PC-3 (cell line): ENCODE data around the gene JPH3. TPM values are rescaled to one million over a fixed set of nuclear protein-coding genes. Genes with fewer than 3 reads are reported as not detected.

ENCODE experiments used
- ATAC-seq: fragments of 200-7000 bp; cut with Tn5 transposase; 2 replicates; pipeline ENCODE4 v1.9.1; 2020; ENCODE audit warnings: mild to moderate bottlenecking, moderate library complexity
- BruUV-seq: library from RNA; stranded (reverse); fragments of 400-500 nt; replicated peaks from 2 replicates; lab custom pipeline; 2021; lab: Mats Ljungman, UMichigan
- CTCF ChIA-PET: fragments of 300-600 bp; sonication (Branson Sonifier 250); formaldehyde crosslinking; loops from one replicate; lab custom pipeline; 2022; ENCODE audit warnings: antibody characterized with exemption; lab: Charles Lee
- POLR2A ChIA-PET: fragments of 300-600 bp; sonication (Branson Sonifier 250); formaldehyde crosslinking; loops from one replicate; lab custom pipeline; 2022; ENCODE audit warnings: antibody characterized with exemption; ENCODE audit not compliant: unreplicated experiment; lab: Charles Lee
- DNase-seq: peaks from one replicate; pipeline ENCODE4 v3.0.0-alpha.2; 2015
- H2AFZ ChIP-seq: fragments of 300-600 bp; sonication (generic); 2 replicates; pipeline ENCODE4 v1.6.0; 2016; ENCODE audit warnings: antibody characterized with exemption, low read length
- H3F3A ChIP-seq: fragments of 300-600 bp; sonication (generic); one replicate; pipeline ENCODE4 v1.6.0; 2017; ENCODE audit warnings: antibody characterized with exemption, low read length, control low read depth, mild to moderate bottlenecking; ENCODE audit not compliant: unreplicated experiment
- H3K27ac ChIP-seq: fragments of 300-600 bp; sonication (generic); 2 replicates; pipeline ENCODE4 v1.5.1; 2016; ENCODE audit warnings: mild to moderate bottlenecking, low read length
- H3K27me3 ChIP-seq: fragments of 300-600 bp; sonication (generic); 2 replicates; pipeline ENCODE4 v1.6.1; 2016; ENCODE audit warnings: low read length, mixed read lengths
- H3K36me3 ChIP-seq: fragments of 300-600 bp; sonication (generic); 2 replicates; pipeline ENCODE4 v1.6.1; 2016; ENCODE audit warnings: low read depth, mixed run types, low read length, mixed read lengths
- H3K4me1 ChIP-seq: fragments of 300-600 bp; sonication (generic); 2 replicates; pipeline ENCODE4 v1.5.1; 2016; ENCODE audit warnings: low read length; ENCODE audit not compliant: insufficient read depth
- H3K4me2 ChIP-seq: fragments of 300-600 bp; sonication (generic); 2 replicates; pipeline ENCODE4 v1.6.0; 2016; ENCODE audit warnings: low read length
- H3K4me3 ChIP-seq: fragments of 300-600 bp; sonication (generic); 2 replicates; pipeline ENCODE4 v1.5.1; 2016; ENCODE audit warnings: mild to moderate bottlenecking, low read length, mixed read lengths
- H3K79me2 ChIP-seq: fragments of 300-600 bp; sonication (generic); 2 replicates; pipeline ENCODE4 v1.6.1; 2017; ENCODE audit warnings: low read length, mixed read lengths
- H3K9ac ChIP-seq: fragments of 300-600 bp; sonication (generic); 2 replicates; pipeline ENCODE4 v1.6.0; 2016; ENCODE audit warnings: mild to moderate bottlenecking, low read length
- H3K9me2 ChIP-seq: fragments of 300-600 bp; sonication (generic); replicated peaks from 2 replicates; pipeline ENCODE4 v1.6.1; 2016; ENCODE audit warnings: mixed run types, low read length, mixed read lengths
- H3K9me3 ChIP-seq: fragments of 300-600 bp; sonication (generic); 2 replicates; pipeline ENCODE4 v1.6.1; 2016; ENCODE audit warnings: low read length, mixed read lengths
- H4K20me1 ChIP-seq: fragments of 300-600 bp; sonication (generic); 2 replicates; pipeline ENCODE4 v1.6.1; 2016; ENCODE audit warnings: low read length, mixed read lengths
- CTCF ChIP-seq: fragments of 300-600 bp; sonication (generic); conservative IDR thresholded peaks from 2 replicates; pipeline ENCODE4 v1.5.1; 2017; ENCODE audit warnings: antibody characterized with exemption, low read depth, mild to moderate bottlenecking, low read length
- EZH2 ChIP-seq: fragments of 300-600 bp; sonication (generic); IDR thresholded peaks from one replicate; pipeline ENCODE4 v1.6.1; 2017; ENCODE audit warnings: antibody characterized with exemption, mild to moderate bottlenecking, low read length; ENCODE audit not compliant: unreplicated experiment
- EZH2phosphoT487 ChIP-seq: fragments of 300-600 bp; sonication (generic); IDR thresholded peaks from 2 replicates; pipeline ENCODE4 v1.6.1; 2018; ENCODE audit warnings: mild to moderate bottlenecking, antibody characterized with exemption, low read length, borderline replicate concordance
- intact Hi-C: fragments of 100-400 bp; cut with micrococcal nuclease; formaldehyde crosslinking; loops from 2 replicates; pipeline ENCODE4 v1.9.0; 2023
- total RNA-seq: library from RNA; depleted of rRNA; stranded (reverse); fragments of >200 nt; gene quantifications from 2 replicates; pipeline ENCODE4 v1.2.3, GENCODE V29; 2014

JPH3 gene
- total RNA-seq, 1 experiment from 2014 or later, result not detected

GRCh38 chr16:87728026-87728425, 125.7 kb downstream of the JPH3 start:
- Histone ChIP-seq H3K9ac (no peak overlapping the region), H3K4me2 (no peak overlapping the region), H3K9me3 (no peaks in the 10 kb centered on the region), H3K4me3 (no peak overlapping the region), H3K9me2 (no peaks in the 10 kb centered on the region), H3K4me1 (no peaks in the 10 kb centered on the region), H3F3A (no peaks in the 10 kb centered on the region), H4K20me1 (no peaks in the 10 kb centered on the region), H3K79me2 (no peaks in the 10 kb centered on the region), H3K36me3 (peaks cover 9% of the 10 kb centered on the region), H3K27me3 (no peaks in the 10 kb centered on the region), H3K27ac (no peak overlapping the region), H2AFZ (no peak overlapping the region)
- DNase-seq, result no peak
- ATAC-seq, result no peak
- no TSS peak for BruUV-seq
- TF ChIP-seq CTCF (no peak), EZH2phosphoT487 (no peak), EZH2 (no peak)
- ChIA-PET POLR2A (no interaction called here), CTCF (no interaction called here)
- intact Hi-C loops, result no loop called here

GRCh38 chr16:87729266-87729954, 127.1 kb downstream of the JPH3 start:
- TF ChIP-seq CTCF, result no peak
- no peak for TF ChIP-seq EZH2phosphoT487
- no TSS peak for BruUV-seq
- H3K4me2 ChIP-seq, result no peak overlapping the region
- DNase-seq, result no peak
- H3K27ac ChIP-seq, result no peak overlapping the region
- no peak overlapping the region for H2AFZ ChIP-seq
- no peaks in the 10 kb centered on the region for H4K20me1 ChIP-seq
- no peaks in the 10 kb centered on the region for H3F3A ChIP-seq
- ChIA-PET CTCF (no interaction called here), POLR2A (no interaction called here)
- H3K9me3 ChIP-seq, result no peaks in the 10 kb centered on the region
- no peak overlapping the region for H3K4me3 ChIP-seq
- H3K36me3 ChIP-seq, result peaks cover 9% of the 10 kb centered on the region
- H3K27me3 ChIP-seq, result no peaks in the 10 kb centered on the region
- intact Hi-C loops, result no loop called here
- no peak for ATAC-seq
- H3K9ac ChIP-seq, result no peak overlapping the region
- 0 out of 2 replicates have a peak, but pooled peaks cover 3% of the 10 kb centered on the region for H3K79me2 ChIP-seq
- H3K9me2 ChIP-seq, result no peaks in the 10 kb centered on the region
- no peaks in the 10 kb centered on the region for H3K4me1 ChIP-seq

GRCh38 chr16:87731607-87732006, 129.3 kb downstream of the JPH3 start:
- CTCF ChIA-PET, result no interaction called here
- Histone ChIP-seq H3K9ac (no peak overlapping the region), H3K79me2 (0 out of 2 replicates have a peak, but pooled peaks cover 11% of the 10 kb centered on the region)

More at GRCh38 chr16:87731607-87732006, 129.3 kb downstream of the JPH3 start:
- DNase-seq (no peak), ATAC-seq (no peak)
- H4K20me1 ChIP-seq, result no peaks in the 10 kb centered on the region
- no peaks in the 10 kb centered on the region for H3K4me1 ChIP-seq
- no peak overlapping the region for H3K4me3 ChIP-seq
- no peak for TF ChIP-seq EZH2phosphoT487
- TF ChIP-seq CTCF, result no peak
- TF ChIP-seq EZH2, result no peak
- POLR2A ChIA-PET, result no interaction called here
- BruUV-seq, result no TSS peak
- no peaks in the 10 kb centered on the region for H3F3A ChIP-seq
- H3K4me2 ChIP-seq, result no peak overlapping the region
- H3K27ac ChIP-seq, result no peak overlapping the region
- H3K9me2 ChIP-seq, result no peaks in the 10 kb centered on the region
- H3K27me3 ChIP-seq, result no peaks in the 10 kb centered on the region
- no peaks in the 10 kb centered on the region for H3K9me3 ChIP-seq
- no peak overlapping the region for H2AFZ ChIP-seq
- H3K36me3 ChIP-seq, result peaks cover 9% of the 10 kb centered on the region
- intact Hi-C loops, result no loop called here
